ENCODE data around the gene RHOT2. TPM values are rescaled to one million over a fixed set of nuclear protein-coding genes. Genes with fewer than 3 reads are reported as not detected.

Gene RHOT2
- total and polyA plus RNA-seq, 2 of the 8 experiments (the other 6 are each of a cell fraction or from before 2014, with no cell fraction given) = 149 to 194 TPM

DNA sequence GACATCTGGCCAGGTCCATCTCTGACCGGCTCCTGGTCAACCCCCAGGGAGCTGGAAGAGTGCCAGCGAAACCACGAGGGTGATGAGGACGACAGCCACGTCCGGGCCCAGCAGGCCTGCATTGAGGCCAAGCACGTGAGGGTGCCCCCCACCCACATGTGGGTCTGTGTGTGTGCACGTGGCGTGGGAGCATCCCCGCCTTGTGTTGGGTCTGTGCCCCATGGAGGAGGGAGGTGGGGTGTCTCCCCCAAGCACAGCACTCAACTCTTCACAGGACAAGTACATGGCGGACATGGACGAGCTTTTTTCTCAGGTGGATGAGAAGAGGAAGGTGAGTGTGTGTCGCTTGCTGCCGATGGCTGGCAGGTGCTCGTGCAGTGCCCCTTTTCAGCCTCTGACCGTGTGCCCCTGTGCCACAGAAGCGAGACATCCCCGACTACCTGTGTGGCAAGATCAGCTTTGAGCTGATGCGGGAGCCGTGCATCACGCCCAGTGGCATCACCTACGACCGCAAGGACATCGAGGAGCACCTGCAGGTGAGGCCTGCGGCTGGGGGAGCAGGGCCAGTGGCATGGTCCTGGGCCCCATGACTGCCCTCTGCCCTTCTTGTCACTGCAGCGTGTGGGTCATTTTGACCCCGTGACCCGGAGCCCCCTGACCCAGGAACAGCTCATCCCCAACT, 14.0 kb downstream of the RHOT2 start:
- Histone ChIP-seq H2BK15ac (ENCODE audit: low read length) (no peak overlapping the region), H3K36me3 (ENCODE audit: control insufficient read depth in 2 of 4, insufficient read depth in 4 of 4, low read length in 3 of 4) (peaks cover 4 to 27% (median 13%) of the 10 kb centered on the region in 4 experiments; a peak in 7 of 8 replicates), H2AK5ac (ENCODE audit: low read depth, low read length) (no peak overlapping the region), H4K20me1 (replicated peaks in 1 of 2; ENCODE audit: control insufficient read depth in 1 of 2, insufficient read depth in 2 of 2, low read length in 2 of 2) (peaks cover 4 to 32% of the 10 kb centered on the region in 2 experiments), H3K4me1 (replicated peaks in 1 of 4; ENCODE audit: control insufficient read depth in 3 of 4, insufficient read depth in 4 of 4, low read length in 3 of 4) (peaks cover 0 to 26% (median 21%) of the 10 kb centered on the region in 4 experiments; a peak in 6 of 7 replicates), H3K27ac (ENCODE audit: low read depth, low read length) (no peak overlapping the region), H2BK20ac (ENCODE audit: low read length) (no peak overlapping the region), H4K91ac (replicated peaks; ENCODE audit: insufficient read length, low read length) (no peak overlapping the region), H3K56ac (replicated peaks; ENCODE audit: insufficient read length, low read depth, low read length) (no peak overlapping the region), H2AFZ (ENCODE audit: low read length) (no peak overlapping the region), H2BK12ac (ENCODE audit: low read depth, low read length) (no peak overlapping the region), H3K9me3 (ENCODE audit: insufficient read depth in 2 of 2, low read depth in 1 of 2, low read length in 1 of 2) (no peaks in the 10 kb centered on the region), H3K4me3 (ENCODE audit: extremely low read depth in 1 of 4, insufficient read depth in 2 of 4, low read depth in 3 of 4, low read length in 4 of 4) (peak overlapping the region in 1 of 4 experiments; percentile 89; a peak in 1 of 8 replicates), H3K23me2 (ENCODE audit: low read depth, low read length) (peaks cover 13% of the 10 kb centered on the region; the same call in 1 of the 2 replicates), H2BK120ac (replicated peaks; ENCODE audit: low read depth, low read length) (no peak overlapping the region), H3K4me2 (ENCODE audit: insufficient read depth in 1 of 2, low read depth in 2 of 2, low read length in 2 of 2) (peak overlapping the region; percentile 74; a peak in 3 of 4 replicates), H3K79me2 (ENCODE audit: control insufficient read depth in 1 of 2, insufficient read depth in 2 of 2, low read length in 2 of 2) (peaks cover 0 to 12% of the 10 kb centered on the region in 2 experiments; a peak in 1 of 4 replicates), H3K9ac (replicated peaks in 1 of 4; ENCODE audit: extremely low read depth in 1 of 4, low read depth in 3 of 4, low read length in 3 of 4) (no peak overlapping the region), H3K27me3 (replicated peaks in 1 of 4; ENCODE audit: control insufficient read depth in 3 of 4, extremely low read depth in 1 of 4, insufficient read depth in 3 of 4, low read length in 3 of 4) (no peaks in the 10 kb centered on the region), H3K4ac (replicated peaks; ENCODE audit: insufficient read length, low read depth, low read length) (no peak overlapping the region), H3K79me1 (ENCODE audit: low read depth, low read length) (peaks cover 6% of the 10 kb centered on the region; the same call in 1 of the 2 replicates), H4K8ac (ENCODE audit: extremely low read depth, insufficient read depth, low read length) (peak overlapping the region; percentile 65; the same call in 1 of the 2 replicates), H3K14ac (ENCODE audit: insufficient read length) (no peak overlapping the region), H3K23ac (ENCODE audit: insufficient read length) (no peak overlapping the region), H2BK5ac (ENCODE audit: low read depth, low read length) (no peak overlapping the region; the same call in 1 of the 2 replicates), H3K18ac (ENCODE audit: extremely low read depth, low read length) (no peak overlapping the region), H4K5ac (ENCODE audit: insufficient read length, low read depth, low read length) (no peak overlapping the region)
- TF ChIP-seq, protein P1, sequence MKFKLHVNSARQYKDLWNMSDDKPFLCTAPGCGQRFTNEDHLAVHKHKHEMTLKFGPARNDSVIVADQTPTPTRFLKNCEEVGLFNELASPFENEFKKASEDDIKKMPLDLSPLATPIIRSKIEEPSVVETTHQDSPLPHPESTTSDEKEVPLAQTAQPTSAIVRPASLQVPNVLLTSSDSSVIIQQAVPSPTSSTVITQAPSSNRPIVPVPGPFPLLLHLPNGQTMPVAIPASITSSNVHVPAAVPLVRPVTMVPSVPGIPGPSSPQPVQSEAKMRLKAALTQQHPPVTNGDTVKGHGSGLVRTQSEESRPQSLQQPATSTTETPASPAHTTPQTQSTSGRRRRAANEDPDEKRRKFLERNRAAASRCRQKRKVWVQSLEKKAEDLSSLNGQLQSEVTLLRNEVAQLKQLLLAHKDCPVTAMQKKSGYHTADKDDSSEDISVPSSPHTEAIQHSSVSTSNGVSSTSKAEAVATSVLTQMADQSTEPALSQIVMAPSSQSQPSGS (IDR thresholded peaks at IDR 0.05; ENCODE audit: low read length) = no peak
- TF ChIP-seq RXRA (IDR thresholded peaks at IDR 0.05; ENCODE audit: insufficient read depth, low read depth, low read length) (no peak), CBX5 (IDR thresholded peaks at IDR 0.05; ENCODE audit: low read depth, low read length) (no peak), BCL11A (IDR thresholded peaks at IDR 0.05; ENCODE audit: low read depth in 2 of 2, low read length in 2 of 2) (no peak), MAFK (IDR thresholded peaks at IDR 0.05; ENCODE audit: low read depth, low read length) (no peak), JUND (IDR thresholded peaks at IDR 0.05; ENCODE audit: low read length) (no peak), KDM1A (IDR thresholded peaks at IDR 0.05; ENCODE audit: borderline replicate concordance, low read length) (no peak), SRF (IDR thresholded peaks at IDR 0.05; ENCODE audit: low read depth, low read length) (no peak)
- DNase-seq (ENCODE audit: low read depth in 1 of 2, low spot score in 2 of 2) (no peak), FAIRE-seq (no peak)
- WGBS, 2 experiments (ENCODE audit: extremely low coverage in 1 of 2, insufficient coverage in 1 of 2, insufficient read length in 1 of 2, insufficient replicate concordance in 2 of 2, low coverage in 1 of 2, low lambda C conversion rate in 2 of 2, missing lambda C conversion rate in 1 of 2) = 92% methylated on average over 28 of the region's 28 CpGs; no CpG with 5 or more reads in 1 of the 2 experiments
- ChIA-PET POLR2A (ENCODE audit: partially characterized antibody) (interaction anchor here (0.7 to 13.3 kb wide), 18 partner anchors 8 to 299 kb away, joined by 3 to 214 read pairs (median 6); partner anchors contain the start of genes ANTKMT, CCDC78, GNG13 and HAGHL), CTCF (ENCODE audit: partially characterized antibody) (interaction anchor here (0.6 to 1.9 kb wide), 18 partner anchors 9 to 781 kb away, joined by 3 to 8 read pairs (median 3); partner anchors contain the start of genes MCRIP2 and WDR24)

All from H1 (cell line).